Measurements from ENCODE around the gene KDM4B.

DNA sequence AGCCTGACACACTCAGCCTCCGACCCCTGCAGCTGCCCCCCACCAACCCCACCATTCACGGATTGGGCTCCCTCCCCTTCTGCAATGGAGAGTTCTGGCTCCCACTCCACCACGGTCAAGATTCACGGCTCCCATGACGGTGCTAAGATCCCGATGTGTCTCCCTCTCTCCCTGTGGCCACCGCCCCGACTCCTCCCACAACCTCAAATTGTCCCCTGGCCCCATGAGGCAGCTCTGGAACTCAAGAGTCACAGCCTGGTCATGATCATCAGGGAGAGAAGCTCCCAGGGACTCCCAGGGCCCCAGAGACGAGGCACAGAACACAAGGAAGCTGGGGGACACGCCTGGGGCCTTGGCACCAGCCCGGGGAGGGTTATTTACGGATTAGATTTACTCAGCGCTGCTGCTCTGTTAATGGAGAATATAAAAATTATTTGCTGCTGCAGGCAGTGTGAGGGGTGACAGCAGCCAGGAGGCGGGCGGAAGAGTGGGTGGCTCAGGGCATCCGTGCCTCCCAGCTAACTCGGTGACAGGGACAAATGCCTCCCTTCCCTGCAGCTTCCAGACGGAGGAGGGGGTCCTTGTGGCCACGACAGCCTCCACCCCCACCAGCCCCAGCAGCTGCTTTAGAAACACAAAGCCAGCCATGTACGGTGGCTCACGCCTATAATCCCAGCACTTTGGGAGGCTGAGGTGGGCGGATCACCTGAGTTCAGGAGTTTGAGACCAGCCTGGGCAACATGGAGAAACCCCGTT is 187.5 kb downstream of the KDM4B start:
- TF ChIP-seq, protein P1, sequence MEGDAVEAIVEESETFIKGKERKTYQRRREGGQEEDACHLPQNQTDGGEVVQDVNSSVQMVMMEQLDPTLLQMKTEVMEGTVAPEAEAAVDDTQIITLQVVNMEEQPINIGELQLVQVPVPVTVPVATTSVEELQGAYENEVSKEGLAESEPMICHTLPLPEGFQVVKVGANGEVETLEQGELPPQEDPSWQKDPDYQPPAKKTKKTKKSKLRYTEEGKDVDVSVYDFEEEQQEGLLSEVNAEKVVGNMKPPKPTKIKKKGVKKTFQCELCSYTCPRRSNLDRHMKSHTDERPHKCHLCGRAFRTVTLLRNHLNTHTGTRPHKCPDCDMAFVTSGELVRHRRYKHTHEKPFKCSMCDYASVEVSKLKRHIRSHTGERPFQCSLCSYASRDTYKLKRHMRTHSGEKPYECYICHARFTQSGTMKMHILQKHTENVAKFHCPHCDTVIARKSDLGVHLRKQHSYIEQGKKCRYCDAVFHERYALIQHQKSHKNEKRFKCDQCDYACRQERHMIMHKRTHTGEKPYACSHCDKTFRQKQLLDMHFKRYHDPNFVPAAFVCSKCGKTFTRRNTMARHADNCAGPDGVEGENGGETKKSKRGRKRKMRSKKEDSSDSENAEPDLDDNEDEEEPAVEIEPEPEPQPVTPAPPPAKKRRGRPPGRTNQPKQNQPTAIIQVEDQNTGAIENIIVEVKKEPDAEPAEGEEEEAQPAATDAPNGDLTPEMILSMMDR (IDR thresholded peaks at IDR 0.05 in 2 of 3, conservative IDR thresholded peaks at IDR 0.05 in 1 of 3; ENCODE audit: borderline replicate concordance in 1 of 3, insufficient read depth in 1 of 3, low read depth in 2 of 3, low read length in 2 of 3) = no peak
- no peak for TF ChIP-seq POLR2AphosphoS5 (IDR thresholded peaks at IDR 0.05; ENCODE audit: low read depth, low read length)
- TF ChIP-seq POLR2A (IDR thresholded peaks at IDR 0.05; ENCODE audit: borderline replicate concordance, extremely low read depth, insufficient read depth, insufficient read length) = no peak
- TF ChIP-seq, protein P2, sequence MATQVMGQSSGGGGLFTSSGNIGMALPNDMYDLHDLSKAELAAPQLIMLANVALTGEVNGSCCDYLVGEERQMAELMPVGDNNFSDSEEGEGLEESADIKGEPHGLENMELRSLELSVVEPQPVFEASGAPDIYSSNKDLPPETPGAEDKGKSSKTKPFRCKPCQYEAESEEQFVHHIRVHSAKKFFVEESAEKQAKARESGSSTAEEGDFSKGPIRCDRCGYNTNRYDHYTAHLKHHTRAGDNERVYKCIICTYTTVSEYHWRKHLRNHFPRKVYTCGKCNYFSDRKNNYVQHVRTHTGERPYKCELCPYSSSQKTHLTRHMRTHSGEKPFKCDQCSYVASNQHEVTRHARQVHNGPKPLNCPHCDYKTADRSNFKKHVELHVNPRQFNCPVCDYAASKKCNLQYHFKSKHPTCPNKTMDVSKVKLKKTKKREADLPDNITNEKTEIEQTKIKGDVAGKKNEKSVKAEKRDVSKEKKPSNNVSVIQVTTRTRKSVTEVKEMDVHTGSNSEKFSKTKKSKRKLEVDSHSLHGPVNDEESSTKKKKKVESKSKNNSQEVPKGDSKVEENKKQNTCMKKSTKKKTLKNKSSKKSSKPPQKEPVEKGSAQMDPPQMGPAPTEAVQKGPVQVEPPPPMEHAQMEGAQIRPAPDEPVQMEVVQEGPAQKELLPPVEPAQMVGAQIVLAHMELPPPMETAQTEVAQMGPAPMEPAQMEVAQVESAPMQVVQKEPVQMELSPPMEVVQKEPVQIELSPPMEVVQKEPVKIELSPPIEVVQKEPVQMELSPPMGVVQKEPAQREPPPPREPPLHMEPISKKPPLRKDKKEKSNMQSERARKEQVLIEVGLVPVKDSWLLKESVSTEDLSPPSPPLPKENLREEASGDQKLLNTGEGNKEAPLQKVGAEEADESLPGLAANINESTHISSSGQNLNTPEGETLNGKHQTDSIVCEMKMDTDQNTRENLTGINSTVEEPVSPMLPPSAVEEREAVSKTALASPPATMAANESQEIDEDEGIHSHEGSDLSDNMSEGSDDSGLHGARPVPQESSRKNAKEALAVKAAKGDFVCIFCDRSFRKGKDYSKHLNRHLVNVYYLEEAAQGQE (IDR thresholded peaks at IDR 0.05; ENCODE audit: low read depth) = no peak
- TF ChIP-seq SIN3A (IDR thresholded peaks at IDR 0.05; ENCODE audit: low read depth) = no peak
- TF ChIP-seq TCF7L2 (IDR thresholded peaks at IDR 0.05; ENCODE audit: borderline replicate concordance, extremely low read depth, insufficient read depth, insufficient read length) = no peak
- no peak for TF ChIP-seq YY1 (IDR thresholded peaks at IDR 0.05; ENCODE audit: extremely low read depth, insufficient replicate concordance, low read depth, low read length)
- no peak for TF ChIP-seq JUND (IDR thresholded peaks at IDR 0.05)
- no peak for TF ChIP-seq CEBPB (IDR thresholded peaks at IDR 0.05; ENCODE audit: low read depth)
- TF ChIP-seq, protein P3, sequence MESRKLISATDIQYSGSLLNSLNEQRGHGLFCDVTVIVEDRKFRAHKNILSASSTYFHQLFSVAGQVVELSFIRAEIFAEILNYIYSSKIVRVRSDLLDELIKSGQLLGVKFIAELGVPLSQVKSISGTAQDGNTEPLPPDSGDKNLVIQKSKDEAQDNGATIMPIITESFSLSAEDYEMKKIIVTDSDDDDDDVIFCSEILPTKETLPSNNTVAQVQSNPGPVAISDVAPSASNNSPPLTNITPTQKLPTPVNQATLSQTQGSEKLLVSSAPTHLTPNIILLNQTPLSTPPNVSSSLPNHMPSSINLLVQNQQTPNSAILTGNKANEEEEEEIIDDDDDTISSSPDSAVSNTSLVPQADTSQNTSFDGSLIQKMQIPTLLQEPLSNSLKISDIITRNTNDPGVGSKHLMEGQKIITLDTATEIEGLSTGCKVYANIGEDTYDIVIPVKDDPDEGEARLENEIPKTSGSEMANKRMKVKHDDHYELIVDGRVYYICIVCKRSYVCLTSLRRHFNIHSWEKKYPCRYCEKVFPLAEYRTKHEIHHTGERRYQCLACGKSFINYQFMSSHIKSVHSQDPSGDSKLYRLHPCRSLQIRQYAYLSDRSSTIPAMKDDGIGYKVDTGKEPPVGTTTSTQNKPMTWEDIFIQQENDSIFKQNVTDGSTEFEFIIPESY (IDR thresholded peaks at IDR 0.05; ENCODE audit: extremely low read depth, insufficient replicate concordance, low read length) = no peak

Data from HCT116 (cell line).